GM04504 (cell line): ENCODE results near the gene ADGRL2.

ENCODE experiments used
- DNase-seq: peaks from one replicate; pipeline ENCODE4 v3.0.0-alpha.2; 2012; ENCODE audit warnings: low read depth

The ADGRL2 gene

GRCh38 chr1:81982523-81982922 is 181.8 kb downstream of the ADGRL2 start:
- no peak for DNase-seq

- no peak for DNase-seq
Observed at GRCh38 chr1:81989524-81989923, 188.8 kb downstream of the ADGRL2 start.

DNA sequence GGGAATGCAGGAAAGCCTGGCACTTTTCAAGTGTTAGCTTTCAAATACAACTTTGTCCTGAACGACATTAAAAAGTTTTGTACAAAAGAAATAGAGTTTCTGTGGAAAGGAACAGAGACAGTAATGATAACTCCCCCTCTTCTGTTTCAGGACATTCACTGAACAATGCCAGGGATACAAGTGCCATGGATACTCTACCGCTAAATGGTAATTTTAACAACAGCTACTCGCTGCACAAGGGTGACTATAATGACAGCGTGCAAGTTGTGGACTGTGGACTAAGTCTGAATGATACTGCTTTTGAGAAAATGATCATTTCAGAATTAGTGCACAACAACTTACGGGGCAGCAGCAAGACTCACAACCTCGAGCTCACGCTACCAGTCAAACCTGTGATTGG is 189.5 kb downstream of the ADGRL2 start:
- no peak for DNase-seq

DNA sequence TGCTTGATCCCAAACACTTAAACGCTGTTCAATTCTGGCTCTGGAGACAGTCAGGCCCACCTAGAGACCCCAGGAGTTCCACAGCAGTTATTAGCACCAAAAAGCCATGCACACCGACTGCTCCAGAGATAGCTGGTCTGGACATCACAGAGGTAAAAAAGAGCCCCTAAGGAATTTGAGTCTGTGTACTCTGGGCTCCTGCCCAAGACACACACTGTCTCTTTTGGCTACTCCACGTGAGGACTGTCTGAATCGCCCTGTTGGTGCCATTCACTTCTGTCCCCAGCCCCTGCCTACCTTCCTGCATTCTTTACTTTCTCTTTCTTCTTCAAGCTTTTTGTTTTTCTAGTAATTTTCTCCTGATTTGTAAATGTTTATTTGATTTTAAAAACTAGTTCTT is 197.4 kb downstream of the ADGRL2 start:
- no peak for DNase-seq

DNA sequence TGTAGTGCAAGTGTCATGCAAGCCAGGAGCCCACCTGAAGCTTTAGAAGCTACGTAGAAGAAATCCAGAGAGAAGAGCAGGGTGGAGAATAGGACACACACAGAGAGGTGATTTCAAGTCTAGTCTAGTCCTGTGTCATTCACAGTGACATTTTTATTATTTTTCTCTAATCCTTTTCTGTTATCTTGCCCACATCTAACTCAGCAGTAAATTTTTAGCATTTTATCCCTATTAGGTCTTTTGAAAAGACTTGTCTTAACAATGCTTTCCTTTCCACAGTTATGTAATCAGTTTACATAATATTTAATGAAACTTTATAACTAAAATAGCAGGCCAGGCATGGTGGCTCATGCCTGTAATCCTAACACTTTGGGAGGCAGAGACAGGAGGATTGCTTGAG is 198.6 kb downstream of the ADGRL2 start:
- DNase-seq: no peak

GRCh38 chr1:82000221-82000620 is 199.5 kb downstream of the ADGRL2 start:
- DNase-seq: no peak

- no peak for DNase-seq
Observed at GRCh38 chr1:82001345-82001744, 200.6 kb downstream of the ADGRL2 start.

- DNase-seq: no peak
Observed at GRCh38 chr1:82007804-82008203, 207.1 kb downstream of the ADGRL2 start.

- no peak for DNase-seq
Observed at GRCh38 chr1:82013702-82014101, 213.0 kb downstream of the ADGRL2 start.

DNA sequence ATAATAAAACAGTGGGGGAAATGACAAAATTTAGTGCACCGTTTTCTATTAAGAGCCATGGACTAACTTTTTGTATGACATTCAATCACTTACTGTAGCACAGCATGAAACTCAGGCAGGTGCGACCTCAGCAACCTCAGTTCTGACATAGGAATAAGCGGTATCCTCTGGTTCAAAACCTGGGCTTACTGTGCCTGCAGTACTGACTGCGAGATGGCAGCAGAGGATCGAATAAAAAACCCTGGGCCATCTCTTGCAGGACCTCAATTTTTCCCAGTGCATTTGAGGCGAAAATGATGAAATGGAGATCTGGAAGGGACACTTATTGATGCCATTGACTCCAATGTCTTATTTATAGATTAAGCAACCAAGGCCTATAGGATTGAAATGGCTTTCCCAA is 214.7 kb downstream of the ADGRL2 start:
- DNase-seq: no peak

DNA sequence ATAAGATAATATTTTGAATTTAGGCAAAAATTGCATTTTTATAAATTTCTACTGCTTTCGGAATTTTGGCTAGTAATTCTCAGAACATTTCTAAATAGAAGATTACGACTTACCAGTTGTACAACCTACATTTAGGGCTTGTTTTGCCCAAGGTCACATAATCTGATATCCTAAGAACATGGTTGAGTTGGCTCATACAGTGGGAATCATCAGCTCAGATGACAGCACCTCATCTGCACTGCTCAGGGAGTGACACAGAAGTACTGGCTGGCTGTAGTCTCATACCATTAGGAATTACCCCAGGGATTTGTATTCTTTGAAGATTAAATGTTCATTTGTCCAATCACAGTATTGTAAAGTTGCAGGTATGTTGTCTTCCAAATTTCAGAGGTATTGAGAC is 217.6 kb downstream of the ADGRL2 start:
- DNase-seq: no peak

DNA sequence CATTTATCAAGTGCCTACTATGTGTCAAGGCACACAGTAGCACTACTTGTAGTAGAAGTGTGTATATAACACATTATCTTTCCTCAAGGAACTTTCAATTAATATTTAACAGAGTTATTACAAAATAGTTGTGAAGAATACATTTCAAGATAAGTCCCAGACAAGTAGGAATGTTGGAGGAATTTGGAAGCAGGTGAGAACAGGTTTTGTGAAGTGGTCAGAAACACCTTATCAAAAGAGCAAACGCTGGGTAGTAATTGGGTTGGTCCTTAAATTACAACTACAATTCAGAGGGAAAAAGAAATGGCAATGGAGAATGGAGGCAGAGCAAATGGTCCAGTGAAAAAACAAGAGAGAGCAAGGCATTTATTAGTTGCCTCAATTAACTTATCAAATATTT is 218.8 kb downstream of the ADGRL2 start:
- no peak for DNase-seq

DNA sequence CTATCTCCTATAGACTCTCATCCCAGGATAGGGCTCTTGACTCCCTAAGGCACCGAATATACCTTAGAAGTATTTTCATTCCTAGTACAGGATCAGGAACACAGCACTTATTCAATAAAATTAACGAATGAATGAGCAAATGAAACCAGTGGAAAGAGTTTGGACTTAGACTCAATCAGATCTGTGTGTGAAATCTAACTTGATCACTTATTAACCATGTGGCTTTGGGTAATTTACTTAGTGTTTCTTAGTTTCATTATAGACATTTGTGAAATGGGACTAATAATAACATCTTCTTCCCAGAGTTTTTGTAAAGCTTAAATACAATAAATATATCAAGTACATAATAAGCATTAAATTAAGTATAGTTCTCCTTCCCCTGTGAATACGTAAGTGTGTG is 230.1 kb downstream of the ADGRL2 start:
- DNase-seq: no peak

DNA sequence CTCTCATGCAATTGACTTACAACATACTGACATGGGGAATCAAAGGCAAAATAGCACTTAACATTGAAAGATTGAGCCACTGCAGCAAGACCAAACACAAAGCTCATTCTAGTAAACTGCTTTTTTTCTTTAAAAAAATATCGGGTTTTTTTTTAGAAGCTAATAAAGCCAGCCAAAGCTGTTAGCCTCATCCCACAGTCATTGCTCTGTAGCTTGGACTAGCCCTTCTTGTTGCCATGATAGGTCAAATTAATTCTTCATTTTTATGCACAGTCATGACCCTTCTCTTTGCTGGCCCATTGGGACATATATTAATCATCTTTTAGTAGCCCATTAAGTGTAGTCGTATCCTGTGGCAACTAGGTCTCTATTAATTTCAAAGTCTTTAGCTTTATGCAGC is 231.3 kb downstream of the ADGRL2 start:
- DNase-seq: no peak

- DNase-seq: no peak
Observed at GRCh38 chr1:82034812-82035211, 234.1 kb downstream of the ADGRL2 start.
